ENCODE data around the gene PJA2.

GRCh38 chr5:109312695-109313094 is 97.1 kb downstream of the PJA2 start:
- no peak for TF ChIP-seq CTCF (IDR thresholded peaks at IDR 0.05; ENCODE audit: insufficient read depth, low read length)
- no peak for TF ChIP-seq REST (IDR thresholded peaks at IDR 0.05; ENCODE audit: insufficient replicate concordance, low read depth)
- TF ChIP-seq POLR2AphosphoS5 (IDR thresholded peaks at IDR 0.05; ENCODE audit: low read depth) = no peak
- no peak for TF ChIP-seq GABPA (IDR thresholded peaks at IDR 0.05; ENCODE audit: low read depth)
- no peak for TF ChIP-seq SPI1 (IDR thresholded peaks at IDR 0.05; ENCODE audit: borderline replicate concordance, low read depth)

Data from HL-60 (cell line).